HepG2 (cell line): Measurements from ENCODE around the gene KDM3A. TPM values are rescaled to one million over a fixed set of nuclear protein-coding genes. Genes with fewer than 3 reads are reported as not detected.

Experiments
- ATF2 ChIP-seq: sonication (generic); formaldehyde crosslinking; IDR thresholded peaks from 2 replicates; pipeline ENCODE4 v1.4.0; 2020; ENCODE audit warnings: missing genetic modification reagents
- ATF6 ChIP-seq: sonication (generic); formaldehyde crosslinking; conservative IDR thresholded peaks from 2 replicates; pipeline ENCODE4 v1.4.0; 2020; ENCODE audit warnings: missing genetic modification reagents
- EEA1 ChIP-seq: sonication (generic); formaldehyde crosslinking; IDR thresholded peaks from 2 replicates; pipeline ENCODE4 v1.5.1; 2020; ENCODE audit warnings: mild to moderate bottlenecking, missing genetic modification reagents, borderline replicate concordance
- FOSL1 ChIP-seq: sonication (generic); formaldehyde crosslinking; IDR thresholded peaks from 2 replicates; pipeline ENCODE4 v1.9.0; 2021; ENCODE audit warnings: missing genetic modification reagents, borderline replicate concordance
- GFI1 ChIP-seq: sonication (generic); formaldehyde crosslinking; IDR thresholded peaks from 2 replicates; pipeline ENCODE4 v1.5.0; 2020; ENCODE audit warnings: missing genetic modification reagents, mild to moderate bottlenecking, borderline replicate concordance
- GLMP ChIP-seq: sonication (generic); formaldehyde crosslinking; IDR thresholded peaks from 2 replicates; pipeline ENCODE4 v1.9.0; 2021; ENCODE audit warnings: missing genetic modification reagents, mild to moderate bottlenecking, borderline replicate concordance
- HES4 ChIP-seq: sonication (generic); formaldehyde crosslinking; IDR thresholded peaks from 2 replicates; pipeline ENCODE4 v1.9.0; 2021; ENCODE audit warnings: mild to moderate bottlenecking, missing genetic modification reagents, borderline replicate concordance
- HINFP ChIP-seq: sonication (generic); formaldehyde crosslinking; IDR thresholded peaks from 2 replicates; pipeline ENCODE4 v1.4.0; 2020; ENCODE audit warnings: low read depth, mild to moderate bottlenecking, missing genetic modification reagents
- HNF4G ChIP-seq, 2 experiments: sonication (generic) in 1 of 2; formaldehyde crosslinking in 1 of 2; IDR thresholded peaks; 2 replicates each; pipeline versions ENCODE4 v1.4.0 to v1.6.1; 2011 to 2020; ENCODE audit warnings: borderline replicate concordance in 2 of 2, low read depth in 2 of 2, mild to moderate bottlenecking in 2 of 2, low read length in 1 of 2, missing genetic modification reagents in 1 of 2, moderate library complexity in 1 of 2
- KDM2A ChIP-seq: sonication (generic); formaldehyde crosslinking; IDR thresholded peaks from 2 replicates; pipeline ENCODE4 v1.4.0; 2020; ENCODE audit warnings: low read depth, missing genetic modification reagents, borderline replicate concordance
- KLF11 ChIP-seq: IDR thresholded peaks from 2 replicates; pipeline ENCODE4 v1.6.1; 2016; ENCODE audit warnings: missing compliant biosample characterization
- MEF2D ChIP-seq: sonication (generic); formaldehyde crosslinking; IDR thresholded peaks from 2 replicates; pipeline ENCODE4 v1.5.1; 2020; ENCODE audit warnings: mild to moderate bottlenecking, missing genetic modification reagents
- MXD4 ChIP-seq: IDR thresholded peaks from 2 replicates; pipeline ENCODE4 v1.6.1; 2016; ENCODE audit warnings: mild to moderate bottlenecking, missing biosample characterization, missing genetic modification reagents
- NPAS2 ChIP-seq: sonication (generic); formaldehyde crosslinking; IDR thresholded peaks from 2 replicates; pipeline ENCODE4 v1.8.0; 2022; ENCODE audit warnings: mild to moderate bottlenecking, missing genetic modification reagents, borderline replicate concordance
- PHF8 ChIP-seq: sonication (generic); formaldehyde crosslinking; IDR thresholded peaks from 2 replicates; pipeline ENCODE4 v1.5.0; 2020; ENCODE audit warnings: missing genetic modification reagents
- SNAPC5 ChIP-seq: sonication (generic); formaldehyde crosslinking; IDR thresholded peaks from 2 replicates; pipeline ENCODE4 v1.8.1; 2023; ENCODE audit warnings: mild to moderate bottlenecking, missing genetic modification reagents, borderline replicate concordance
- ZBTB39 ChIP-seq: sonication (generic); formaldehyde crosslinking; IDR thresholded peaks from 2 replicates; pipeline ENCODE4 v1.5.0; 2020; ENCODE audit warnings: missing genetic modification reagents
- ZNF292 ChIP-seq: sonication (generic); formaldehyde crosslinking; IDR thresholded peaks from 2 replicates; pipeline ENCODE4 v1.8.1; 2022; ENCODE audit warnings: mild to moderate bottlenecking, low read depth, missing genetic modification reagents, borderline replicate concordance
- ZNF331 ChIP-seq: sonication (generic); formaldehyde crosslinking; IDR thresholded peaks from 2 replicates; pipeline ENCODE4 v1.4.0; 2020; ENCODE audit warnings: missing genetic modification reagents
- polyA plus RNA-seq, 8 experiments: library from polyadenylated mRNA; depleted of rRNA in 3 of 8; stranded (reverse) in 7 of 8; unstranded in 1 of 8; fragments of >200 nt; fragmentation: Illumina TruSeq in 4 of 8; extraction: Trizol in 4 of 8; gene quantifications; 2 replicates each; pipeline versions ENCODE4 v1.2.1 to v1.2.3, GENCODE V29; 2011 to 2016; ENCODE audit warnings: low read depth in 4 of 8, missing spikeins in 1 of 8, mixed read lengths in 1 of 8; ENCODE audit not compliant: insufficient read depth in 1 of 8
- total RNA-seq, 5 experiments: library from RNA; depleted of rRNA; stranded (reverse); fragments of >200 nt; fragmentation: Illumina TruSeq; extraction: Trizol; gene quantifications; 2 replicates each; pipeline ENCODE4 v1.2.3, GENCODE V29; 2016; ENCODE audit warnings: low read depth in 1 of 5

The KDM3A gene
- total and polyA plus RNA-seq, 2 of the 13 experiments (the other 11 are each of a cell fraction or from before 2014, with no cell fraction given), result 21.0 to 70.2 TPM

GRCh38 chr2:86440631-86441391, at the start of gene KDM3A (continued):
- 0 out of 2 replicates have a peak, but pooled peaks have one; percentile 55 for TF ChIP-seq PHF8 (CRISPR knock-in tag)
- TF ChIP-seq HES4 (CRISPR knock-in tag), result peak; percentile 99
- TF ChIP-seq EEA1, result peak; percentile 96; the same call in 1 of the 2 replicates
- TF ChIP-seq GLMP, result peak; percentile 94; the same call in 1 of the 2 replicates
- TF ChIP-seq FOSL1 (CRISPR knock-in tag), result peak; percentile 31; the same call in 1 of the 2 replicates
- TF ChIP-seq SNAPC5 (CRISPR knock-in tag), result peak; percentile 95
- TF ChIP-seq NPAS2, result peak; percentile 90; the same call in 1 of the 2 replicates
- TF ChIP-seq GFI1 (CRISPR knock-in tag), result peak; percentile 94
- peak; percentile 98 for TF ChIP-seq MEF2D (CRISPR knock-in tag)
- peak; percentile 82 for TF ChIP-seq ATF2
- peak; percentile 100 for TF ChIP-seq KLF11 (CRISPR knock-in tag)
- peak; percentile 98 for TF ChIP-seq MXD4 (CRISPR knock-in tag)
- TF ChIP-seq ZNF292 (CRISPR knock-in tag), result 0 out of 2 replicates have a peak, but pooled peaks have one; percentile 17
- no peak for TF ChIP-seq HNF4G (IDR thresholded peaks at IDR 0.05; ENCODE audit: borderline replicate concordance, low read depth, low read length)
- TF ChIP-seq HNF4G (CRISPR knock-in tag; IDR thresholded peaks at IDR 0.05; ENCODE audit: borderline replicate concordance, low read depth), result peak; percentile 75; the same call in 1 of the 2 replicates
- peak; percentile 90 for TF ChIP-seq ZBTB39 (CRISPR knock-in tag)
- TF ChIP-seq ATF6 (CRISPR knock-in tag), result peak; percentile 96; the same call in 1 of the 2 replicates
- peak; percentile 92 for TF ChIP-seq KDM2A
- peak; percentile 98 for TF ChIP-seq HINFP
- peak; percentile 94 for TF ChIP-seq ZNF331 (CRISPR knock-in tag)
